Germinal center (tissue), 1 donor: ENCODE data around the gene GABRB3.
"Not testable (repeated sequence)": the region's sequence is repeated elsewhere in the genome, so short reads cannot be mapped to it uniquely, and the experiment has no call there.

ENCODE experiments used
- DNase-seq: peaks from one replicate; pipeline ENCODE4 v3.0.0; 2012; ENCODE audit warnings: mixed read lengths, low spot score

Gene GABRB3

DNA sequence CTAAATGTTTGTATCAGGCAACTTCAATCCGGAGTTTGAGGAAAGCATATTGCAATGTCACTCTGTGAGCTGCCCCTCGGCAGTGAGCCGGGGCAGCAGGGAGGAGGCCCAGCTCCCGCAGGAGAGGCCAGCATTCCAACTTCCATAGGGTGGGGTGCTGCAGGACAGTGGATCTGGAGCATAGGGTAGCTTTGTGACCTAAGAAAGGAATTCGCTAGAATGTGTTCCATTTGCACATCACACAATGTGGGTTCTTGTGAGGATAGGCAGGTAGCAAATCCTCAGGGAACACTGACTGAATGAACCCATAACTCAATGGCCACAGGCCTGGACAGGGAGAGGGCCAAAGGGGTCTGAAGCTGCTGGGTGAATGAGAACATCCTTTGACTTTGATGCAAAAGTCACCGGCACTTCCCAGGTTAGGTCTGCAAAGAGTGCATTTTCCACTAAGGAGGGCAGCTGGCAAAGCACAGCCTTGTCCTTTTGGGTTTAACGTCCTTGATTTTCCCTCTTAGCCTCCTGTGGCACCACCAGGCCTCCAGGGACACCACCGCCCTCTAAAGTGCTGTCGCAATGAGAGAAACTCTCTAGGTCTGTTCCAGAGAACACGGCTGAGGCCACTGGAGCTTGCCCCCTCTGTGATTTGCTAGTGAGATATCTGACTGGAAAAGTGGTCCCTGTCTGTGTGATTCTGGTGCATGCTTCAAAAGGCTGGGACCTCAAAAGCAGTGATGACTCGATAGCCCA lies 36.2 kb downstream of the GABRB3 start:
- DNase-seq, result no peak

DNA sequence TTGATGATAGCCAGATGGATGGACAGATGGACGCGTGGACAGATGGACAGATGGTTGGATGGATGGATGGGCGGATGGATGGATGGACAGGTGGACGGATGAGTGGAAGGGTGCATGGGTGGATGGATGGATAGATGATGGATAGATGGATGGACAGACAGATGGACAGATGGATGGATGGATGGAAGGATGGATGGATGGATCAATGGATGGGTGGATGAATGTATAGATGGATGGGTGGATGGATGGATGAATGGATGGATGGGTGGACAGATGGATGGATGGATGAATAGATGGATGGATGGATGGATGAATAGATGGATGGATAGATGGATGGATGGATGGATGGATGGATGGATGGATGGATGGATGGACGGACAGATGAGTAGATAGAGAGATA lies 40.9 kb downstream of the GABRB3 start:
- no peak for DNase-seq

DNA sequence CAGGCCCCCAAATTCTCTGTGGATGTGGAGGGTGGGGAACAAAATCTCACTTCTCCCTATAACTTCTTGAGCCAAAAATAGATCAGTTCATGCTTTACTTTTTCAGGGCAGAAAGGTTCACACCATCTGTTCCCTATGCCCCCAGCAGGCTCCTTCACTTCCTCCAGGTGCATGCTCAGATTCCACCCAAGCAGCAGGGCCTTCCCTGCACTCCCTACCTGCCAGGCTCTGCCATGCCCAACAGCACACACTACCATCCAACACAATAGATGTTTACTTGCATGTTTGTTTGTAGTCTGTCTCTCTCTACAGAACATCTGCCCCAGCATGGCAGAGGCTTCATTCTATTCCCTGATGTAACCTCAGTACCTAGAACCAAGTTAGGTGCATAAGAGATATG lies 43.3 kb downstream of the GABRB3 start:
- no peak for DNase-seq

DNA sequence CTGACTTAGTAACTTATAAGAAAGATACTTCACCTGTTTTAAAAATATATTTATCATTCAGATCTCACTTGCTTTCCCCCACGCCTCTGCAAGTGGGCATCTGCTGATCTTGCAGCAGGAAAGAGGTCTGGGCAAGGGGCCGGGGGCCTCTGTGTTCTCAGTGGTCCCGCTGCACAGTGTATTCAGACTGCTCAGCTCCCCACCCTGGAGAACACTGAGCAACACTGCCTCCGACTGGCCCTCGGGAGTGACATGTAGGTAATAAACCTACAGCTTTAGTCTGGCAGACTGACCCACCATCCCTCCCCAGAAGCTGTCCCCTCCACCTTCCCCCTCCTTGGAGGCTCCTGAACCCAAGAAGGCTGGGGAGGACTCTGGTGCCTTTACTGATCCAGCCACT lies 43.8 kb downstream of the GABRB3 start:
- no peak for DNase-seq

DNA sequence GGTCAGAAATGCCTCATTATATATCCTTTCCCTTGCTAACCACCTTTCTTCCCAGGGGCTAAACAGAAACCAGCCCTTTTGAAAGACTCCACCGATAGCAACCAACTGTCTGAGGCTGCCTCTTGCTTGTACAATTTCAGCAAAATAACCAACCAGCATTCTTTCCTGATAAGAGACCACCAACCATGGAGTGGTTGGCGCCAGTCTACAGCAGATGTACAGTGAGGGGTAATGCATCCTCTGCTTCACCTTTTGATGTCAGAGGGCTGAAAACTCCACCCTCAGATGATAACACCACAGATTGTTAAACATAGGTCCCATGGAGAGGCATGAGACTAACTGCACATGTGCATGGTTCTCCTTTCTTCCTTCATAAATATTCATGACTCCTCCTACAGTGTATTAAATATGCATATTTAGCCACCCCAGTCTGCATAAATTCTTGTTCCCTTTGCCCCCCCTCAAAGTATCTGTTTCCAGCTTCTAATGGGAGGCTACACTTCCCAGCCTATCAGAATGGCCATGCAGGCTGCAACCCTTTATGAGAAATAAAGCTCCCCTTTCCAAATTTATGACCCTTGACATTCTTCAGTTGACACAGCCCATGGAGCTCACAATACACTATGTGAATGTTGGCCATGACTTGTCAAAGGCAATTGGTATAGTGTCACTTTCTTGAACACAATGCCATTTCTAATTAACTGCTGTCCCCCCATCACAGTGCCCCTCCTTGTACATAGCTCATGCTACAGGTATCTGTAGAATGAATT lies 48.3 kb downstream of the GABRB3 start:
- no peak for DNase-seq

DNA sequence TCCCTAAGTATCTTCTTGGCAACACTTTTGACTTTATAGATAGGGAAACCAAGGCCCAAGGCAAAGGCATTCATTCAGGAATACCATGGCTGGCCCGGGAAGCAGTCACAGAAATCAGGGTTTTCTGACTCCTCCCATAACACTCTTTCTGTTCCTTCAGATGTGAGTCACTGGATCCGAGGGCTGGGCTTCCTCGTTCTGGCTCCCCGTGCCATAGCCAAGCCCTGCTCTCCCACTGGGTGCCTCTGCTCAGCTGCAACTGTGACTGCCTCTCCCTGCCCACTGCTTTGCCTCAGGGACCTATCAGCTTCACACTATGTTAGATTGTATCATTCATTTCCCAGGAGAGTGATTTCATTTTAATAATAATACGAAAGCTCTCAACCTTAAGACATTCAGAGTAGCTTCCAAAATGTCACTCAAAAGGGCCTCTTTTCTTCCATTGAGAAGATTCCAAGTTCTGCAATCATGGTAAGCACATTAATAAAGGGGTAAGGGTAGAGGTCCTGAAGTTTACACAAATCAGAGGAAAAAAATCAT lies 50.2 kb downstream of the GABRB3 start:
- no peak for DNase-seq

DNA sequence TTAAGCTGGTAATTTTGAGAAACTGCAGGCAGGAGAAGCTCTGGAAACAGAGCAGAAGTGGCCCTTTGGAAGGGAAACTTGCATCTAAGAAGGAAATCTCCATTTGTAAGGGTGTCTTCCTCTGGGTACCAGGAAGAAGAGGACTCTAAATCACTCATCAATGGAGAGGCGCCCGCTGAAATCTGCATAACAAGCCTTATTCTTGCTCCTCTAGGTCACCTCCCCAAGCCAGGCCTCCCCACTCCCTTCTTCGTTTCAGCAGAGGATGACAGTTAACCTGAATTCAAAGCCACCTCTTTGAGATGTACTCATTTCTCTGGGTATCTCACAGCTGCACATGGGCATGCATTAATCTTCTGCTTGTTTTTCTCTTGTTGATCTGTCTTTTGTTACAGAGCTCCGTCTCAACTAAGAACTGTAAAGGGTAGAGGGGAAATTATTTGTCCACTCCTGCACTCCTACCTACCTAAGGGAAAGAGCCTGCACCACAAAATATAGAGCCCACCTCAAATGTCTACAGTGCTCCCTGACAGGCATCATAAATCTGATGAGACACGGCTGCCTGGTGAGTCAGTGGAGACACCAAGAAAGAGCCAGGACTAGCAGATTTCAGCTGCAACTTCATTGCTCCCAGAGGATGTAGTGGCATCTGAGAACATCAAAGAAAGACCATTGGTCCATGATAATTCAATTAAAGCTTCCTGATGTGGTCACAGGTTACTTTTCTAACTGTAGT lies 51.5 kb downstream of the GABRB3 start:
- DNase-seq, result no peak

DNA sequence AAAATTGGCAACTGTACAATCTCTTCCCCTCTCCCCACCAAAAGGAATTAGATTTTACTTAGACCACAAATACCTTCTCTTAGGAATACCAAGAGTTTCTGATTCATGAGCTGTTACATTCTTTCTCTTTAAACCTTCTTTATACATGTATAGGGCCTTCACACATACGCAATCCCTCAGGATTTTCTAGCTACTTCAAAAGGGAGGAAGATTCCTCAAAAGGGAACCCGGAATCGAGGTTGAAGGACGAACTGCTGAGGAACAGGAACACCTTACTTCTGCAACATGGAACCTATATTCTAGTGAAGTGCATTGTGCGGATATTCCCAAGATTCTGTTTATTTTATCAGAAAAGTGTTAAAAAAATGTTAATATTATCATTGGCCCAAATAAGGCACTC lies 52.3 kb downstream of the GABRB3 start:
- DNase-seq, result no peak

DNA sequence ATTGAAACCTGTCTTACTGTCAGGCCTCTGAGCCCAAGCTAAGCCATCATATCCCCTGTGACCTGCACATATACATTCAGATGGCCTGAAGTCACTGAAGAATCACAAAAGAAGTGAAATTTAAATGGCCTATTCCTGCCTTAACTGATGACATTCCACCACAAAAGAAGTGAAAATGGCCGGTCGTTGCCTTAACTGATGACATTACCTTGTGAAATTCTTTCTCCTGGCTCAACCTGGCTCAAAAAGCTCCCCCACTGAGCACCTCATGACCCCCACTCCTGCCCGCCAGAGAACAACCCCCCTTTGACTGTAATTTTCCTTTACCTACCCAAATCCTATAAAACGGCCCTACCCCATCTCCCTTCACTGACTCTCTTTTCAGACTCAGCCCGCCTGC lies 53.0 kb downstream of the GABRB3 start:
- not testable (repeated sequence) for DNase-seq

DNA sequence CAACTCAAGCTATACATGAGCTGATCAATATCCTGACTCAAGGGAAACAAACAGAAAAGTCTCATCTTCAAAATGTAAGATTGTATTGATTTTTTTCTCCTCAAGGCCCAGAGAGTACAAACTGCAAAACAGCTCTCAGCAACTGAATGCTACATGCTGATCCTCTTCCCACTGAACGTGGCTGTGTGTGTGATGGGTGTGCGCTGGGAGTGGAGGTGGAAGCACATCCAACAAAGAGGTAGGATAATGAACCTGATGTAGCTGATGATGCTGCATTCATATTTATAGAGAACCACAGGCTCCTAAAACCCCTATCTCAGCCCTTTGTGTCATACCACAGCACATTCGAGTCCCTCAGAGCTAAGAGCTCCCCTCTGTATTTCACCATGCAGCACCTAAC lies 56.8 kb downstream of the GABRB3 start:
- no peak for DNase-seq

DNA sequence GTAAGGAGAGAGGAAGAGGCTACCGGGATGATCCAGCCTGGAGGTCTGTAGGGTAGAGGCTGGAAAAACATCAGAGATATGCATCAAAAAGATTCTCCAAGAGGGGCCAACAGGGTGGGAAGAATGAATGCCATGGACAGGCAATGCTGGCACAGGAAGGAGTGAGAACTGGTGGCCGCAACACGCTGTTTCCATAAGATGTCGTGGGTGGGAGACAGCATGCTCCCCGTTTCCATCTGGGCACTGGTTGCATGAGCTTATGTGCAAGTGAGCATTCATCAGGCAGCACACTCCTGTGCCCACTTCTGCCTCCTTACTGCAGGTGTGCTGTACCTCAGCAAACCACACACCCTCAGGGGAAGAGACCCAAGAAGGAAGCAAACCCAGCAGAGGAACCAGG lies 59.4 kb downstream of the GABRB3 start:
- no peak for DNase-seq

DNA sequence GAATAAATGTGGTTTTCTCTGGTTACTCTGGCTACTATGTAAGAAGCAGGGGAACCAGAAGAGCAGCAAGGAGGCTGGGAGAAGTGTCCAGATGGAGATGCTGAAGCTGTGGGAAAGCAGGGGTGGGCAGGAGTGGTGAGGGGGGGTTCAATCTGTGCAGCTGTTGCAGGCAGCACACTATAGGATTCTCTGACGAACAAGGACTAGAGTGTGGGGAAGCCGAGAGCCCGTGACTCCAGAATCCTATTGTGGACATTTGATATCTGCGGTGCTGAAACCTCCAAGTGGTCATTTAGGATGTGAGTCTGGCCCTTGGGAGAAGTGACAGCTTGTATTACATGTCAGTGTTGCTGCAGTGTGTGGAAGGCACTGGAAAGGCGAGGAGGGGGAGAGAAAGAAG lies 60.5 kb downstream of the GABRB3 start:
- no peak for DNase-seq

DNA sequence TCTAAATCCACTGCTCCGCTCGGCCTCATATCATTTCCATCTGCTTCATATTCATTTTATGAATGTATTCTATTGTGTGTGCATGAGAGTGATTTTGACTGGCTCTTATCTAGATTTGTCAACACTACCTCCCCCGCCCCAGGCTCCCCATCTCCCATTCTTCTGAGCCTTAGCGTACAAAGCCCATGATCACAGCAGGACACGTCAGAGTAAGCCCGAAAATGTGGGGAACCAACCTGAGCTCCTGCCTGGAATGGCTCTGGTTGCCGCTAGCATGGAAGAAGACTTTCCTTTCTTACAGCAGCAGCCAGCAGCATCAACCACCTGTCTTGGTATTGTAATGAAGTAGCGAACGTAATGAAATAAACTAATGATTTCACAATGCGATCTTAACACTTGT lies 61.4 kb downstream of the GABRB3 start:
- DNase-seq, result no peak

DNA sequence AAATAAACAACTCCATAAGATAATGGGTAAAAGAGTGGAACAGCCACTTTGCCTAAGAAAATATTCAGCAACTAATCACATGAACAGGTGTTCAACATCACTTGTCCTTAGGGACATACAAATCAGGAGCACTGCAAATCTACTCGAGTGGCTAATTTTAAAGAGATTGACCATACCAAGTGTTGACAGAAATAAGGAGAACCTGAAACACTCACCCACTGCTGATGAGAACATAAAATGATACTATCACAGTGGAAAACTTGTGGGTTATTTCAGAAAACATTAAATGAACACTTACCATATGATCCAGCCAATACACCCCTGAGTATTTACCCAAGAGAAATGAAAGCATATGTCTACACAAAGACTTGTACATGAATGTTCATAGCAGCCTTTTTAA lies 70.5 kb downstream of the GABRB3 start:
- DNase-seq, result no peak

DNA sequence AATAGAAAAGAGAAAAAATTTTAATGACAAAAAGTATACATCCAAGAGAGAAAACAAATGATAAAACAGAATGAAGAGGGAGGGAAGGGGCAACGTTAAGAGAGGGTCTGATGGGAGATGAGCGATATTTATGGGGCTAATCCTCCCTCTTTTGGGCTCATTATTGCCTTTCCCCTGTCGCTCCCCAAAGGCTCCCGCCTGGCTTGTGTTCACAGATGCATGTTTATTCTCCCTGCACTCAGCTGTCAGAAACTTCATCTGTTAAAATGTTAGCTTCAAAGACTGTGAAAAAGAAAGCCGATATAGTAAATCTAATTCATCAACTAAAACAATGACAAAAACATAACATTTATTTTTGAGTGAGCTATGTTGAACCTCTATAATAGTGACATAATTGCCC lies 74.3 kb downstream of the GABRB3 start:
- DNase-seq, result no peak

DNA sequence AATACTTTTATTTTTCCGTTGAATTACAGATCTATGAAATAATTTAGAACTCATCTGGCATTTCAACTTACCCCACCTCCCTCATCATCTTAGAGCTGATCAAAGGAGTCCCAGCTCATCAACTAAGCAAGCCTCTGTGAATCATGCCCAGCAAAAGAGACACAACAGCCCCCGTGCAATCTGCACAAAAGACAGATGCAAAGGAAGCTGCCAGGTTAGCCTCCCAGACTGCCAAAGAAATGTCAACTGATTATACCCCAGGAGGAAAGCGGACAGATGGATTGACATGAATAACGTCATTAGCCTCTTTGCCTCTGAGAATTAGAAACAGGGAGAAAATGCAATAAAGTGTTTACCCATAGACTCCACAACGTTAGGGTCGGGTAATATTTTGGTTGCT lies 75.0 kb downstream of the GABRB3 start:
- no peak for DNase-seq

DNA sequence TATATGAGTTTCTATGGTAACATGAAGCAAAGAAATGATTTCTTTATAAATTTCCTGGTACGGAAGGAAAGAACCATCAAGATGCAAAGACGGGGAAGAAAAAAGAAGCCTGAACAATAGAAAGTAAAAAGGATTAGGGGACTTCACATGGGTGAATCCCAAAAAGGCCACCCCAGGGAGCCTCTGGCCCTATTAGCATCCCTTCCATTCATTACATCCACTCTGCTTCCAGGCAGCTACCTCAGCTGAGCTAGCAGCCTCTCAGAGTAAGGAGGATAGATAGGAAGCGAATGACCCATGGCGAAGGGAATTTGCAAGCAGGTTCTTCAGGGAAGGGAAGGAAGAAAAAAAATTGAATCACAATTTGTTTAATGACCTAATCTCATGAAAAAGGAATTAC lies 81.6 kb downstream of the GABRB3 start:
- DNase-seq, result no peak

DNA sequence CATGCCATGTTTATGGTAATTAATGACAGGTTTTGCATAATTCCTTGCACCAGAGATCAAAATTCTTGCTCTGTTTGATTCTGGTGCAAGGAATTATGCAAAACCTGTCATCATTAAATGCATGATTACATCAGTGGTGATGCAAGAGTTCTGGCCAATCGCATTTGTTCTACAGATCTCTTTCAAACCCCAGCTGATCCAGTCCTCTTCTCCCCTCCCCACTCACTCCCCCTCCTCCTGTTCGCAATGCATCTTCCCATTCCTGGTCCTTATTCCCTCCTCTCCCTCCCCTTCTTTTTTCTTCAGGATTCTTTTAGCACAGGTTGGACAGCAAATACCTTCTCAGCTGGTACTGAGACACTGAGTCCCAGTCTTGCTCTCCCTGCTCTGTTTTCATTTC lies 82.1 kb downstream of the GABRB3 start:
- DNase-seq, result no peak

DNA sequence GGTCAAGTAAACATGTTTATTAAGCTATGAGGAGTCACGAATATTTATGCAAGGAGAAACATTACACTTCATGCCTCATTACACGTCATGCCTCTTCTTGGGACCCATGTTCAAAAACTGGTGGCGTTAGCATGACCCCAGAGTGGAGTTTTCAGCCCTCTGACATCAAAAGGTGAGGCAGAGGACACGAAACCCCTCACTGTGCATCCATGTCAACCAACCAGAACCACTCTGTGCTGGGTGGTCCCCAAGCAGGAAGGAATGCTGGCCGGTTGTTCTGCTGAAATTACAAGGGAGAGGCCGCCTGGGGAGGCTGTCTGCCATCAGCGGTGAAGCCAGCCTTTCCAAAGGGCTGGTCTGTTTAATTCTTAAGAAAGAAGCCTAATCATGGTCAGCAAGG lies 83.4 kb downstream of the GABRB3 start:
- no peak for DNase-seq

DNA sequence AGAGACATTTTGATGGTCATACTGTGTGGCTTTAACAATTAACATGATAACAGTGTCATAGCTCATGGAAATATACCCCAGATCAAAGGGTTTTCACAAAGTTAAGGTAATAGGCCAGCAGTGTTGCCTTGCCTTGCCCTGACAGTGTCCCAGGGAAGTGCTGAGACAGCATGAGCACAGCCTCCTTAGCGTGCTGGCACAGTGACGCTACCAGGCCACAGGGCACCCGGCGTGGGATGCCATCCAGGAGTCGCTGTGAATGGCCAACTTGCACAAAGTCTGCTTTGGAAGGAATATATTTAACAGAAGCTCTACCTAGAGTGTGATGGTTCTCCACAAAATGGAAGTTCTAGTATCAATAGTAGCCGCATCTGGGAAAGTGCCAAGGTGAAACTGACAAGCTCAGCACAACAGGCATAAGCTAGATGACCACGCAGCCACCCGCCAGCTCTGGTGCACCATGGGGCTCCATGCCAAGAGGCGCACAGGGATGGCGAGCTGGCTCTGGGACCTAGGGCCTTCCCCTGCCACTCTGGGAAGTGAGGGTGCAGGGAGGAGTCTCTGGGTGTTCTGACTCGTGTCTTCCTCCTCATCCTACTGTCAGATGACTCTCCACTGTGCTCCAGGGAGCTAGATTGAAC lies 86.2 kb downstream of the GABRB3 start:
- no peak for DNase-seq

DNA sequence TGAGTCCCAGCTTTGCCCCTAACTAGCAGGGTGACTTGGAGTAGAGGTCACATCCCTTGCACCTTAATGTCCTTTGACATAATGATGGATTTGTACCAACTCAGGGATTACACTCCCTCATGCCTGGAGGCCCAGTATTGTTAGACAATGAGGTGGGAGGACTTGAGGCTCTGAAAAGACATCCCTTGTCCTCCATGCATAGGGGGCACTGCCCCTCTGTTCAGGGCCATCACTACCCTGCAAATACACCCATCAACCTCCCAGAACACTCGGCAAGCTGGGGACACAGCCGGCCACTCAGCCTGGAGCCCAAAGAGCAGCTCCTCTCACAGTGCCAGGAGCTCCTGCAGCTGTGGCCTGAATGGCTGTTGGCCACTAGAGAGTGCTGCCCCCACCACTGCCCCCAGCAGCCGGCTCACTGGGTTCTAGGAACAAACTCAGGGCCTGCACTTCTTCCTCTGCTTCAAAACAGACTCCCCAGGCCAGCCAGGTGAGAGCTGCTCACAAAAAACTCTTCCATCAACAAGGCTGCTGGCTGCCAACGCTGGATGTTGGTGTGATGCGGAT lies 90.2 kb downstream of the GABRB3 start:
- no peak for DNase-seq

DNA sequence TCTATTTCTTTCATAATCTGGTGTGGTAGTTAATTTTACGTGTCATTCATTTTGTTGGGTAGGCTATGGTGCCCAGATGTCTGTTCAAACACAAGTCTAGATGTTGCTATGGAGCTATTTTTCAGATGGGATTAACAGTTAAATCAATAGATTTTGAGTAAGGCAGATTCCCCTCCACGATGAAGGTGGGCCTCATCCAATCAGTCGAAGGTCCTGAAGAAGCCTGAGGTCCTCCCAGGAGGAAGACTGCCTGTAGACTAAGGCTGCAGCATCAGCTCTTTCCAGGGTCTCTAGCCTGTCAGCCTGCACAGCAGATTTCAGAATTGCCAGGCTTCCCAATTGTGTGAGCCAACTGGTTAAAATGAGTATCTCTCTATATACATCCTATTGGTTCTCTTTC lies 92.9 kb downstream of the GABRB3 start:
- DNase-seq, result no peak
